HG03108 (cell line): ENCODE results near the gene NASP.
A peak's percentile ranks its signal among the peaks of the same experiment; 100 is the strongest.
"Not testable (repeated sequence)": the region's sequence is repeated elsewhere in the genome, so short reads cannot be mapped to it uniquely, and the experiment has no call there.

Experiments used
- ATAC-seq: cut with Tn5 transposase; IDR thresholded peaks from one replicate; pipeline ENCODE4 v1.9.1; 2021; ENCODE audit warnings: moderate library complexity; ENCODE audit not compliant: unreplicated experiment

The NASP gene

DNA sequence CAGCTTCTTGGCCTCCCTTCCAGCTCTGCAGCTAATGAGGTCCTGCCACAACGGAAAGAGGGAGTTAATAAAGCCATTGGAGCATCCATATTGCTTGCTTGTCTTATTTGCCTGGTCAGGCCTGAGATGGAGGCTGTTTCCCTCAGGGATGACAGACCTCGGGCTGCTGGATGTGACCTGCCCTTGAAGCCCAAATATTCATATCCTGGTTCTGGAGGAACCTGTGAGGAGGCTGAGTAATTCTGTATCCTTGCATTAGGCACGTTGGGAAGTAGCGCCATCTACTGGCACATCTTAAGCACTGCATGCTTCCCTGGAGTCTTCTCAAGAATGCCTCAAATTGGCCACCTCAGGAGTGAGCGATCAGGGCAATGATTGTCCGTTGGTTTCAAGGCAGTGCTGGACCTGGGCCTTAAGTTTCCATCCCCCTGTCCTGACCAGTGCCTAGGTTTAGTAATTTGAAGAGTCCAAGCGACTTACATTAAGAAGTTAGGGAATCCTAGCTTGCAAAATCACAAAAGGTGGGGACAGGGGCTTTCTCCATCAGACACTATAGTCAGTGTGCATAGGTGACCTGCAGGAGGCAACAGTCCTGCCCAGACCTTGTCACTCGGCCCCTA is 13.8 kb upstream of the NASP start:
- peak; percentile 63 for ATAC-seq

GRCh38 chr1:45570631-45571030 is 13.2 kb upstream of the NASP start:
- no peak for ATAC-seq

GRCh38 chr1:45573231-45573804 is 10.5 kb upstream of the NASP start:
- no peak for ATAC-seq

DNA sequence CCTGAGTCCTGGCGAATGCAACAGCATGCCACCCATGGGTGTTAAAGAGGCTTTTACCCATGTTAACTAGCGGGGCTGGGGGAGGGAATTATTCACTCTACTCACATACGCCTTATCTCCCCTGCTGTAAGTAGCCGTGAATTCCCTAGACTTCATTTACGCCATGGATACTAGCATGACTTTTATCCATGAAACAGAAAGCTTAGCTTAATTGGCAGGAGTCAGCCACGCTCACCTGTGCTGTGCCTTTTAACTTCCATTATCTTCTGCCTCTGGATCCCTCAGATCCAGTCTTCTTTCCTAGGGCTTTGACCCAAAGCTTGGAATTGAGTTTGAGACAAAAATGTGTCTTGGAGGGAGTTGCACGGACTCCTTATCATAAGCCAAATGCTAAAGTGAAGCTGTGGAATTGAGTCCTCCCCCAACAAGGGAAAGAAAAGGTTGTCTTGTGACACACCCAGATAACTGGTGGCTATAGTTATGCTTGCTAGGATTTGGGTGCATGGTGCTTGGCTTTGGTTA is 9.7 kb upstream of the NASP start:
- no peak for ATAC-seq

DNA sequence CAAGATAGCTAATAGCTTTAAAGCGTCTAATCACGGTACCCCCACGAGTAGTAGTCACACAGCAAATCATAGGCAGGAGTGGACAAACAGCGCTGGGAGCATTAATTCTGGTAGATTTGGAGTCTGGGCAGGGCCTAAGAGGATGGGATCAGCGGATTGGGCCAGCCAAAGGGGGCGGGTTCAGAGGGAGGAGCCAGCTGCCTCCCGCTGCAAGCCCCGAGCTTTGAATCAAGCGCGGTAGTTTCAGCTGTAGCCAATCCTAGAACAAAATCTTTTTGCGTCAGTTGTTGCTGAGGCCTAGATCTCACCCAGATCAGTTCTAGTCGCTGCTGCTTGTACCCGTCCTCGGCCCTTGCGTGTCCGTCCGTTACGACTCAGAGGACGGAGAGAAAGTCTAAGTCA is 576 bp upstream of the NASP start:
- peak; percentile 75 for ATAC-seq

DNA sequence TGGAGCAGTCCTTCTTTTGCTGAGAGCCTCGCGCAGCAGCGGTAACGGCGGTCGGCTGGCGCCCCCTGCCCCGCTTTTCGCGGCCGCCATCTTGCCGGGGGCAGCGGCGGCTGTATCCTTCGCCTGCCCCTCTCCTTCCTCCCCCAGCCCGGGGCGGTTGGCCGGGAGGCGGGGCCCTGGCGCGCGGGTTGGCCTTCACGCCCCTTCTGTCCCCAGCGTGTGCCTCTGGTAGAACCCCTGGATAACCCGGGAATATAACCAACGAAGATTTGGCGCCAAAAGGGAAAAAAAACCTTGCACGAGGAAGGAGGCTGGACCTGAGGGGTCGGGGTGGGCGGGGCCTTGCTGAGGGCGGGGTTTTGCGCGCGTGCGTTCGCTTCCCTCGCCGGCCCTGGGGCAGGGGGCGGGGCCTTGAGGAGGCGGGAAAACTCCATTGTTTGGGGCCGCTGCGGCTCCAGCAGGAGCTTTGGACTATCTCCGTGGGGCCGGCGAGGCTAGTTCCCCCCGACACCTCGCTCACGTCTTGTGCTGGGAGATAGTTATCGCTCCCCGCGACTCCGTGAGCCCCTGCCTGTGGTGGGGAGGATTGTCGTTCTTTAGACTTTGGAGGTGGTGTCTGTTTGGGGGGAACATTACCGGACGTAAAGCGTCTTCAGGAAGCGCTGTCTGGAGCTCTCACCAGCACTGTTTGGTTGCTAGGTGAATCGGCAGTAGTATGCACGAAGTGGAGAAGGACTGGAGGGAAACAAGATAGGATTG is 689 bp downstream of the NASP start:
- peak; percentile 24 for ATAC-seq

DNA sequence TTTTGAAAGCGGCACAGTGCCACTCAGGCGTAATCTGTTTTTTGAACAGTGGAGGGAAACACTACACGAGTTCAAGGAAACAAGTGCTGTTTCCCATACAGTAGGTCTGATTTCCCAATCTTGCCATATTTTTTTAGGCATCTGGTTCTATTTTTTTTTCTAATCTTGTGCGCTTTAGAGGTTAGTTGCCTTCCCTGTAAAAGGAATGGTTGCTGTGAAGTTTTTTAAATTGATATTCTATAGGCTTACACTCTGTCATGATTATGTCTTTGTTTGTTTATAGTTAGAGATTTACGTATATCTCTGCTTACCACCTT is 1.2 kb downstream of the NASP start:
- no peak for ATAC-seq

DNA sequence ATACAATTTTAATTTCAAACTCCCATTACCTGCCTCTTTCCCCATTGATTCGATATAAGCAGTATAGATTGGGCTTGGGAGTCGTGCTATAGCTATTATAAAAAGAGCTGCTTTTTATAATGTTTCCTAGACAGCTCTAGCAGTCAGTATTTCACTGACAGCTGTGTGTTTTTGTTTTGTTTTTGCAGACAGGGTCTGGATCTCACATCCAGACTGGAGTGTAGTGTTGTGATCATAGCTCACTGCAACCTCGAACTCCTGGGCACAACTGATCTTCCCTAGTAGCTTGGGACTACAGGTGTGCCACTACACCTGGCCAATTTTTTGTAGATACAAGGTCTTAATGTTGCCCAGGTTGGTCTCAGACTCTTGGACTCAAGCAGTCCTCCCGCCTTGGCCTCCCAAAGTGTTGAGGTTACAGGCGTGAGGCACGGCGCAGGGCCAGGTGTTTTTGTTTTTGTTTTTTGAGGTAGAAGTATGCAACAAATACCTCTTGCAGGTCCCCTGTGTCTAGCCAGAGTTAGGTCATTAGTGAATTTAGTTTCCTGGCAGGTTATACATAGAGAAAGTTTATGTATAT is 1.7 kb downstream of the NASP start:
- no peak for ATAC-seq

DNA sequence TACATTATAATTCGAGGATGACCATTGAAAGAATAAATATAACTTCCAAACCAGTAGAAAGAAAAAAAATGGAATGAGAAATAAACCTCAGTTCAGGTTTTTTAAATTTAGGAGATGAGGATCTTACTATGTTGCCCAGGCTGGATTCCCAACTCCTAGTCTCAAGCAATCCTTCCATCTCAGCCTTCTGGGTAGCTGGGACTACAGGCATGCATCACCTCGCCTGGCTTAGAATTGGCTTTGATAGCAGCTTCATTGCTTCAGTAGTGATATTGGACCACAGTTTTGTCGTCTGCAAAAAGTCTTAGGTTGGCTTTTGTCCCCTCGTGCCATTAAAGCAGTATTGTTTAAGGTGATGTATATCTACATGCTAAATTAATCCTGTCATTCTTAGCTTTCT is 2.9 kb downstream of the NASP start:
- ATAC-seq, result no peak

DNA sequence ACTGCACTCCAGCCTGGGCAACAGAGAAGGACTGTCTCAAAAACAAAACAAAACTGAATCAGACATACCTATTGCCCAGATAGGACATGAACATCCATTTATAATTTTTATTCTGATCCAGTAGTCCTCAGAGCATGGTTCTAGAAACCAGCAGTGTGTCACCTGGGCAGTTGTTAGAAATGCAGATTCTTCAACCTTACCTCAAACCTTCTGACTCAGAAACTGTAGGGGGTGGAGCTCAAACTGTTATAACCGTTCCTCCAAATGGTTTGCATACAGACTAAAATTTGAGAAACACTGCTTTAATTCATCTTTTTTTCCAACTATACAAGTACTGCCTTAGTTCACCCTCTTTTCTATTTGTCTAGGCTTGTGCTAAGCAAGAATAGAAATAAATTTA is 6.0 kb downstream of the NASP start:
- ATAC-seq, result no peak

DNA sequence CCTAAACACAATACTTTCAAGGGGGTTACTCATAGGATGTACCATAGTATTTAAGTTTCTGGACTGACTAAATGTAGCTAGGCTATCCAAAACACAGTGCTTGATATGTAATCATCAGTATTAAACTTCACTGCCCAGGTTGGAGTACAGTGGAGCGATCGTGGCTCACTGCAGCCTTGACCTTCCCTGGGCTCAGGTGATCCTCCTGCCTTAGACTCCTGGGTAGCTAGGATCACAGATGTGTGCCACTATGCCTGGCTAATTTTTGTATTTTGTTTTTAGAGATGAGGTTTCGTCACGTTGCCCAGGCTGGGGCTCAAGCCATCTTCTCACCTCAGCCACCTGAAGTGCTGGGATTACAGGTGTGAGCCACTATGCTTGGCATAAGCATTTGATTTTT is 10.6 kb downstream of the NASP start:
- ATAC-seq, result no peak

DNA sequence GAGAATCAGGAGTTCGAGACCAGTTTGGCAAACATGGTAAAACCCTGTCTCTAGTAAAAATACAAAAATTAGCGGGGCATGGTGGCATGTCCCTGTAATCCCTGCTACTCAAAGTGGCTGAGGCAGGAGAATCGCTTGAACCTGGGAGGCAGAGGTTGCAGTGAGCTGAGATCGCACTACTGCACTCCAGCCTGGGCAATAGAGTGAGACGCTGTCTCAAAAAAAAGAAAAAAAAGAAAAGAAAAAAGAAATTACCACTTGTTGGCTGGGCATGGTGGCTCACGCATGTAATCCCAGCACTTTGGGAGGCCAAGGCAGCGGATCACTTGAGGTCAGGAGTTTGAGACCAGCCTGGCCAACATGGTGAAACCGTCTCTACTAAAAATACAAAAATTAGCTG is 12.9 kb downstream of the NASP start:
- ATAC-seq, result not testable (repeated sequence)

DNA sequence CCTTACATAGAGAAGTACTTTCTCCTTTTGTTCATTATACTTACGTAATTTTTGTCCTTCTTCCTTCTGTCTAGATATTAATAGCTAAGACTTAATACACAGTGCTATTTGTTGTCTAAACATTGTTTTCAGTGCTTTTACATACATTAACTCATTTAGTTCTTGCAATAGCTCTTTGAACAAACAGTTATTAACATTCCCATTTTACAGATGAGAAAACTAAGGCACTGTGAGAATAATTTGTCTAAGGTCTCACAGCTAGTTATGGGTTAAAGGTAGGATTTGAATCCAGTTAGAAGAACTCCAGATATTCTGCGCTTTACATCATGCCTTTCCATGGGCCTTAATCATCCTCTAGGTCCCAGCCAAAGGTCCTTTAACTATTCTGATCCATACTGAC is 20.4 kb downstream of the NASP start:
- no peak for ATAC-seq

DNA sequence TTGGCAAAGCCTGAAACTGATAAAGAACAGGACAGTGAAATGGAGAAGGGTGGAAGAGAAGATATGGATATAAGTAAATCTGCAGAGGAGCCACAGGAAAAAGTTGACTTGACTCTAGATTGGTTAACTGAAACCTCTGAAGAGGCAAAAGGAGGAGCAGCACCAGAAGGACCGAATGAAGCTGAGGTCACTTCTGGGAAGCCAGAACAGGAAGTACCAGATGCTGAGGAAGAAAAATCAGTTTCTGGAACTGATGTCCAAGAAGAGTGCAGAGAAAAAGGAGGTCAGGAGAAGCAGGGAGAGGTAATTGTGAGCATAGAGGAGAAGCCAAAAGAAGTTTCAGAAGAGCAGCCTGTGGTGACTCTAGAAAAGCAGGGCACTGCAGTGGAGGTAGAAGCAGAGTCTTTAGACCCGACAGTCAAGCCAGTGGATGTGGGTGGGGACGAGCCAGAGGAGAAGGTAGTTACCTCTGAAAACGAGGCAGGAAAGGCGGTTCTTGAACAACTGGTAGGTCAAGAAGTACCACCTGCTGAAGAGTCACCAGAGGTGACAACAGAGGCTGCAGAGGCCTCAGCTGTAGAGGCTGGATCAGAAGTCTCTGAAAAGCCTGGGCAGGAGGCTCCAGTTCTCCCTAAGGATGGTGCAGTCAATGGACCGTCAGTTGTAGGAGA is 23.7 kb downstream of the NASP start:
- ATAC-seq, result no peak

GRCh38 chr1:45608175-45609156 is 24.6 kb downstream of the NASP start:
- ATAC-seq, result no peak

- ATAC-seq, result no peak
Observed at GRCh38 chr1:45610589-45611226, 26.9 kb downstream of the NASP start.

GRCh38 chr1:45612941-45613579 is 29.2 kb downstream of the NASP start:
- no peak for ATAC-seq

GRCh38 chr1:45615885-45616284 is 32.0 kb downstream of the NASP start:
- no peak for ATAC-seq

DNA sequence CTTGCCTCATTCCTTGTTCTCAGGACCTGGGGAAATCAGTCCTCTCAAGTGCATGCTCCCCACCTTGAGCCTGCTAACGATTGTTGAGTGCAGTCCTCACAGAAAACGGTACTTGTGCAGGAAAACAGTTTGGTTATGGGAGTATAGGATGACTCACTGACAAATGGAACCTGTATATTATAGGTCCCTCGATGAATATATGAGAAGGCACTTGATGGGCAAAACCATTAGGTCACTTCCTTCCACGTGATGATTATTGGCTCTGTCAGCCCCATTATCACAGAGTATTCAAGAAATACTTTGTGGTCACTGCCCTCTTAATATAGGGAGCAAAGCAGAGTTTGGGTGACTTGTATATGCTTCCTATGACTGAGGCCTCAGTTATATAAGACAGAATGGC is 33.8 kb downstream of the NASP start:
- ATAC-seq, result no peak
